GM10248 (cell line): Measurements from ENCODE around the gene EFNB2.

Experiments used
- CTCF ChIA-PET: fragments of 300-600 bp; sonication (Branson Sonifier 250); formaldehyde crosslinking; extraction: SDS; loops from one replicate; lab custom pipeline; 2021; ENCODE audit warnings: antibody characterized with exemption; lab: Yijun Ruan, JAX
- POLR2A ChIA-PET: fragments of 350-650 bp; sonication (Branson Sonifier 250); formaldehyde crosslinking; extraction: SDS; loops from one replicate; lab custom pipeline; 2020; ENCODE audit warnings: antibody characterized with exemption; lab: Yijun Ruan, JAX
- DNase-seq: peaks from one replicate; pipeline ENCODE4 v3.0.0; 2012; ENCODE audit errors: extremely low spot score
- TF ChIP-seq, protein P1 (sequence below): IDR thresholded peaks from 2 replicates; pipeline ENCODE4 v1.5.1; 2012; ENCODE audit warnings: mild to moderate bottlenecking, low read depth; ENCODE audit errors: extremely low read depth, missing control alignments, control extremely low read depth

EFNB2 gene

GRCh38 chr13:106498571-106498970, 36.9 kb downstream of the EFNB2 start:
- TF ChIP-seq, protein P1, sequence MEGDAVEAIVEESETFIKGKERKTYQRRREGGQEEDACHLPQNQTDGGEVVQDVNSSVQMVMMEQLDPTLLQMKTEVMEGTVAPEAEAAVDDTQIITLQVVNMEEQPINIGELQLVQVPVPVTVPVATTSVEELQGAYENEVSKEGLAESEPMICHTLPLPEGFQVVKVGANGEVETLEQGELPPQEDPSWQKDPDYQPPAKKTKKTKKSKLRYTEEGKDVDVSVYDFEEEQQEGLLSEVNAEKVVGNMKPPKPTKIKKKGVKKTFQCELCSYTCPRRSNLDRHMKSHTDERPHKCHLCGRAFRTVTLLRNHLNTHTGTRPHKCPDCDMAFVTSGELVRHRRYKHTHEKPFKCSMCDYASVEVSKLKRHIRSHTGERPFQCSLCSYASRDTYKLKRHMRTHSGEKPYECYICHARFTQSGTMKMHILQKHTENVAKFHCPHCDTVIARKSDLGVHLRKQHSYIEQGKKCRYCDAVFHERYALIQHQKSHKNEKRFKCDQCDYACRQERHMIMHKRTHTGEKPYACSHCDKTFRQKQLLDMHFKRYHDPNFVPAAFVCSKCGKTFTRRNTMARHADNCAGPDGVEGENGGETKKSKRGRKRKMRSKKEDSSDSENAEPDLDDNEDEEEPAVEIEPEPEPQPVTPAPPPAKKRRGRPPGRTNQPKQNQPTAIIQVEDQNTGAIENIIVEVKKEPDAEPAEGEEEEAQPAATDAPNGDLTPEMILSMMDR: no peak
- ChIA-PET POLR2A (no interaction called here), CTCF (interaction anchor here (1.4 kb wide), 1 partner anchor 10 kb away, joined by 8 read pairs; no protein-coding TSS in a partner anchor)
- no peak for DNase-seq

DNA sequence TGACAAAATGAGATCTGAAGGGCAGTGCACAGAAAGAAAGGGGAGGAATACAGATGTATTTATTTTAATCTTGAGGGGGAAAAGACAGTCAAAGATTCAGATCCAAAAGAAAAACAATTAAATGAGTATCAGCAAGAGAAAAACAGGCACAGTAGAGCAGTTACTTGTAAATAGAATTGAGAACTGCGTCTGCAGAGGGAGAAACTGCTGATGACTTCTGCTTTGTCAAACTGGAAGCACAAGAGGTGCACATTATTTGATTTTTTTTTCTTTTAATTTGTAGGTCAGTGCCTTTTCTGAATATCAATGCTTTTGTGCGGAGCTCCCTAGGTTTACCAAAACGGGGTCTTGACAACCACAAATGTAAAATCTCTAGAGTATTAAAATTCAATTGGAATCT, 37.3 kb downstream of the EFNB2 start:
- ChIA-PET CTCF (interaction anchor here (1.4 kb wide), 1 partner anchor 10 kb away, joined by 8 read pairs; no protein-coding TSS in a partner anchor), POLR2A (no interaction called here)
- TF ChIP-seq, protein P1: no peak
- no peak for DNase-seq

GRCh38 chr13:106497079-106497478, 38.4 kb downstream of the EFNB2 start:
- CTCF ChIA-PET: interaction anchor here (1.4 kb wide), 1 partner anchor 9 kb away, joined by 8 read pairs; no protein-coding TSS in a partner anchor
- TF ChIP-seq, protein P1: no peak
- DNase-seq: no peak
- POLR2A ChIA-PET: no interaction called here

DNA sequence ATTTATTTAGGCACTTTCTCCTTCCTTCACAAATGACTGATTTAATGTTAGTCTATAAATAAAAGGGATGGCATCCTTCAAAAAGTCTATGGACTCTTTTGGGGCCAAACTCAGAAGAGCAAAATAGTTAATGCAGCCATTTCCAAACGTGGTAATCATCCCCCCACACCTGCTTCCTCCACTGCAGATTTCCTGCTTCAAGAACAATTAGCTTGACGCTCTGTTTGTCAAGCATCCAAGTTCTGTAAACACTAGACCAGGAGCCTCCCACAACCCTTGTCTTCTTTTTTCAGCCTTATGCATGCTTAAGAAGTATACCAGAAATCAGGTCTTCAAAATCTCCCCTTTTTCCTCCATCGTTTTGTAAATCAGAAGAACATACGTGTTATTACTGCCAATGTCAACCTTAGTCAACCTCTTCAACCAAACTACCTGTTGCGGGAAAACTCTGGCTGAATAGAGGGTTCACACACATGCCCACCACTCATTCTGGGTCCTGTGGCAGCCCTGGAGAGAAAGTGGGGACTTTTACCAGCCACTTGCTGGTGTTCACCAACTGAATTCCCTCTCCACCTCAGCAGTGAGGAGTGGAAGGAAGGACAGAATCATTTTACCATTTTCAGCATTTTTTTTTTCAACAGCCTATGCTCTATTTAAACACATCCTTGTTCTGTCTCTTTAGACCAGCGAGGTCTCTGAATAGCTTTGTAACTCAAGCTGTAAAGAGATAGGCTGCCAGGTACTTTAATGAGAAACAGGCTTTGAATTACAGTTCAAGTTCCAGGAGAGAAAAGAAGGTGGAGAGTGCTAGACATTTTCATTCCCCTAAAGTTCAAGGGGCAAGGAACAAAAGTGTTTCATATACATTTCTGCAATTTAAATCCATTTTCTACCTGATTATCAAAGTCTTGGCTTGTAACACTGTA, 39.1 kb downstream of the EFNB2 start:
- ChIA-PET CTCF (no interaction called here), POLR2A (no interaction called here)
- no peak for DNase-seq
- TF ChIP-seq, protein P1: no peak

- ChIA-PET POLR2A (no interaction called here), CTCF (interaction anchor here (0.7 to 1.0 kb wide), 4 partner anchors 13 to 769 kb away, joined by 3 to 4 read pairs (median 3); no protein-coding TSS in a partner anchor)
- DNase-seq: no peak
- TF ChIP-seq, protein P1: no peak
Measured at GRCh38 chr13:106494936-106495335, 40.5 kb downstream of the EFNB2 start.

DNA sequence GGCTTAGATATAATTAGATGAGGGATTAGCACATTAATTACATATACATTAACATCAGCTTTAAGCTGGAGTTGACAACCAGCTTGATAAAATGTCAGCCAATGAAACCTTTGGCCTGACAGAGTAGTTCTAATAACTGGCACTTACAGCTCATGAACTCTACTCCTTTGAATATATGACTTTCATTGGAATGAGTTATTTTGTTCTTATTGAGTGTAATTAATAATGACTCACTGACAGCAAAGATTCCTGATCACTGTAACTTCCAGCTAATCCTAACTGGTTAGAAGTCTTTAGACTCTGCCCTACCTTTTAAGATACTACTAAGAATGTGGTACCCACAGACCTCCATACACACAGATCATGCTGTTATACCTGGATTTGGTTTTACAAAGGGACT, 41.0 kb downstream of the EFNB2 start:
- no peak for DNase-seq
- TF ChIP-seq, protein P1: no peak
- CTCF ChIA-PET: interaction anchor here (0.7 to 1.3 kb wide), 7 partner anchors 9 to 769 kb away, joined by 3 to 5 read pairs (median 3); partner anchors contain the start of gene EFNB2
- POLR2A ChIA-PET: no interaction called here
